RKO (cell line): ENCODE results near the gene MS4A8.

Experiments used
- DNase-seq: peaks from one replicate; pipeline ENCODE4 v3.0.0-alpha.2; 2016; ENCODE audit warnings: low spot score

Gene MS4A8

GRCh38 chr11:60763692-60764369 is 64.4 kb downstream of the MS4A8 start:
- DNase-seq: no peak

DNA sequence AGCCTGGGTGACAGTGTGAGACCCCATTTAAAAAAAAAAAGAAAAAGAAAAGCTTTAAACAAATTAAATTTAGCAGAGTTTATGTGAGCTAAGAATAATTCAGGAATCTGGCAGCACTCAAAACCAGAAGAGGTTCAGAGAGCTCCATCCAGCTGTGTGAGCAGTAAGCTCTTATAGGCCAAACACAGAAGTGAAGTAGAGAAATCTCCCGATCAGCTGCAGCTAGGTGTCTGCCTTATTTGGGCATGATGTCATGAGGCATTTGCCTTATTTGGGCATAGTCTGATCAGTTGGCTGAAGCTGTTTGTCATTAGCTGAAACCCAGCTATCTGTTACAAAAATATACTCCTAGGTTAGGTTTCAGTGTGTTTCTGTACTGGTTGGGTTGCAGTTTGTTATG is 65.5 kb downstream of the MS4A8 start:
- DNase-seq: no peak

- no peak for DNase-seq
These were observed 65.9 kb downstream of the MS4A8 start for GRCh38 chr11:60765355-60765754.
